Thyroid gland (tissue), 4 donors: ENCODE measurements around the gene SERTM2.

Experiments used
- POLR2A ChIP-seq, 2 donors: fragments of 450-650 bp; IDR thresholded peaks; one replicate each; pipeline ENCODE4 v1.6.1; 2017; ENCODE audit warnings: antibody characterized with exemption in 2 of 2, mild to moderate bottlenecking in 2 of 2, moderate library complexity in 1 of 2
- TF ChIP-seq, protein P1 (sequence below), 6 experiments: fragments of 200-600 bp in 3 of 6; fragments of 450-650 bp in 3 of 6; sonication (generic) in 3 of 6; IDR thresholded peaks; one replicate each; pipeline ENCODE4 v1.5.1; 2016 to 2019; ENCODE audit warnings: antibody characterized with exemption in 6 of 6, mild to moderate bottlenecking in 2 of 6, inconsistent platforms in 1 of 6, moderate library complexity in 1 of 6

DNA sequence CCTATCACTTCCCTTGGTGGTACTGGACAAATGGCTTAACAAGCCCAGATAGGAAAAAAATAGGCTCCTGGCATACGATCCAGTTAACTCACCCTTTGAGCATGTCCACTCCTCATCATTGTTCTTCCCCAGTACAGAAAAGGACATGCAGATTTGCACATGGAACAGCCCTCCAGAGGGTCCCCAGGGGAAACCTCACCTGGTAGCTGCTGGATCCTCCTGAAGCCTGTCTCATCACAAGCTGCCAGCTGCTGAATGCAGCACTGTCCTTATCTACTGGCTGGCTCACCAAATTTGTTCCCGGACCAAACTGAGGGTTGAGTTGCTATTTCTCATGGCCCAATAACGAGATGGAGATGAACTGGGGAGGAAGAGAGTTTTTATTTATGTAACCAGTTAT is 49.4 kb downstream of the SERTM2 start:
- TF ChIP-seq, protein P1, sequence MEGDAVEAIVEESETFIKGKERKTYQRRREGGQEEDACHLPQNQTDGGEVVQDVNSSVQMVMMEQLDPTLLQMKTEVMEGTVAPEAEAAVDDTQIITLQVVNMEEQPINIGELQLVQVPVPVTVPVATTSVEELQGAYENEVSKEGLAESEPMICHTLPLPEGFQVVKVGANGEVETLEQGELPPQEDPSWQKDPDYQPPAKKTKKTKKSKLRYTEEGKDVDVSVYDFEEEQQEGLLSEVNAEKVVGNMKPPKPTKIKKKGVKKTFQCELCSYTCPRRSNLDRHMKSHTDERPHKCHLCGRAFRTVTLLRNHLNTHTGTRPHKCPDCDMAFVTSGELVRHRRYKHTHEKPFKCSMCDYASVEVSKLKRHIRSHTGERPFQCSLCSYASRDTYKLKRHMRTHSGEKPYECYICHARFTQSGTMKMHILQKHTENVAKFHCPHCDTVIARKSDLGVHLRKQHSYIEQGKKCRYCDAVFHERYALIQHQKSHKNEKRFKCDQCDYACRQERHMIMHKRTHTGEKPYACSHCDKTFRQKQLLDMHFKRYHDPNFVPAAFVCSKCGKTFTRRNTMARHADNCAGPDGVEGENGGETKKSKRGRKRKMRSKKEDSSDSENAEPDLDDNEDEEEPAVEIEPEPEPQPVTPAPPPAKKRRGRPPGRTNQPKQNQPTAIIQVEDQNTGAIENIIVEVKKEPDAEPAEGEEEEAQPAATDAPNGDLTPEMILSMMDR (IDR thresholded peaks at IDR 0.05), result no peak
- no peak for TF ChIP-seq POLR2A (IDR thresholded peaks at IDR 0.05)
